B cell (primary cell): ENCODE results near the gene ARHGEF4.

Source experiments
- CTCF ChIP-seq: fragments of 200-600 bp; IDR thresholded peaks from one replicate; pipeline ENCODE4 v1.8.0; 2022; ENCODE audit warnings: antibody characterized with exemption, mild to moderate bottlenecking
- EZH2 ChIP-seq: IDR thresholded peaks from 2 replicates; pipeline ENCODE4 v1.6.1; 2012; ENCODE audit warnings: borderline replicate concordance, low read depth, mild to moderate bottlenecking, moderate library complexity, low read length; ENCODE audit not compliant: insufficient read depth, poor library complexity, severe bottlenecking

- TF ChIP-seq CTCF (no peak), EZH2 (no peak)
These were observed 91.7 kb downstream of the ARHGEF4 start for GRCh38 chr2:130928385-130928784.
